NCI-H187 treated with DMSO at 0.1 percent for 48 hours (cell line): ENCODE results near the gene SGMS2.
"Not testable (repeated sequence)": the region's sequence is repeated elsewhere in the genome, so short reads cannot be mapped to it uniquely, and the experiment has no call there.

ENCODE experiments used
- DNase-seq: peaks from one replicate; lab custom pipeline; 2025; lab: John Stamatoyannopoulos, UW

The SGMS2 gene

DNA sequence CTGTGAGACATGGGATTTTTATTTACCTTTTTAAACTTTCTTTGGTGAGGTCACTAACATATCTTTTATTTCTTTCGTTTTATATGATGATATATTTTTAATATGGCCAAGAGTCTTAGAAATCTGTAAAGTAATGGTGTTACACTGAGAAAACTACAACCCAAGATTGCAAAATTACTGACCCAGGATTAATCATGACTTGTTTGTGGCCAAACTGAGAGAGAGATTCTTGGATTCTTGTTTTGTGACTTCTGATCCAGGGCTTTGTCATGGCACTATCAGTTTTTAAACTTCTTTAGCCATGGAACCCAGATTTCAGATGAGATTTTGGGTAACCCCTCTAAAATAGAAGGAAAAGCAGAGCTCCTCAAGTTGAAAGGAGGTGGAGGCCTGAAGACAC, 42.0 kb downstream of the SGMS2 start:
- DNase-seq: no peak

DNA sequence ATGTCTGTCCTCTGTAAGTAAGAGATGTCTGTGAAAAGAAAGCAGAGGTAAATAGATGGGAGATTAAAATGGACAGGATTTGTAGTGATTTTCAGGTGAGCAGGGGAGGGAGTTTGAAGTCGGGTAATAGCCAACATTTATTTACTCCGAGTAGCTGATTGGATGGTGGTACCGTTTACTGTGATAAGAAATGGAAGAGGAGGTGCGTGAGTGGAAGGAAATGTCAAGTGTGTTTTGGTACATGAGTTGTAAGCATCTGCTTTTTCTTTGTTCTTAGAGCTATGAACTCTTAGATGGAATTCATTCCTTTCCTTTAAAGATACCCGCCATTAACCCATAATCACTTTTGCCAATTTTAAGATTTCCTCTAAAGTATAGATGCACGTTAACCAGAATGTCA, 45.5 kb downstream of the SGMS2 start:
- DNase-seq: no peak

DNA sequence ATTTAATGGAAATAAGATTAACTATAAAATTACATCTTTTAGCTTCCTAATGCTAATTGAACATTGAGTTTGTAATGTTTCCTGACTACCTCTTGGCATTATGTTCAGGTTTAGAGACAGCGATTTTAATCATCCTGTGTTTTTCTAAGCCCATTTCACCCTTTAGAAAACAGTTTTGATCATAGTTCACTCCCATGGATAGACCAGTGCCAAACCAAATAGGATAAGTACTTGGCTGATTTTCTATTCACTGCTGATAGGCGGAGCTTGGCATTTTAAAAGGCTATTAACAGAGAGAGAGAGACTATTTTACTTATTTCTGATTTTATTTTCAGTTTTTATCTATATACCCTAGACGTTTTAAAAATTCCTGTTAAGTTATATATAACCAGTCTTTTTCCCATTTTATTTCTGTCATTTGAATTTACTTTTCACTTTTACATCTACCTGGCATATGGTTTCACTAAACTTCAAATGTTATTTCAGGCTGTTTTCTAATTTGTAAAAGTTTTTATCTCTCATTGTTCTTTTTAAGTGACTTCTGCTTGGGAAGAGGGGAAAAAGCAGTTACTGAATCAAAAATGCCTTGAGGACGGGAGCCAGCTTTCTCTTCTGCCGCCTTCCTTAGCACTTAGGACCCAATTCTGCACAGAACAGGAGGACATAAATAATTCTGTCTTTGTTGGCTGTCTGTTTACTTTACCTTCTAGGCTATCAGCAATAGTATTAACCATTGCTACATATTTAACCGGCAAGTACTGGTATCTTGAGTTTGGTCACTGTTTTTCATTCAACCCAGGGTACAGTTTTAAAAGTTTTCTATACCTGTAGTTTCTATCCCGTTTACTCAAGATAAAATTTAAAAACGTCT, 46.4 kb downstream of the SGMS2 start:
- no peak for DNase-seq

DNA sequence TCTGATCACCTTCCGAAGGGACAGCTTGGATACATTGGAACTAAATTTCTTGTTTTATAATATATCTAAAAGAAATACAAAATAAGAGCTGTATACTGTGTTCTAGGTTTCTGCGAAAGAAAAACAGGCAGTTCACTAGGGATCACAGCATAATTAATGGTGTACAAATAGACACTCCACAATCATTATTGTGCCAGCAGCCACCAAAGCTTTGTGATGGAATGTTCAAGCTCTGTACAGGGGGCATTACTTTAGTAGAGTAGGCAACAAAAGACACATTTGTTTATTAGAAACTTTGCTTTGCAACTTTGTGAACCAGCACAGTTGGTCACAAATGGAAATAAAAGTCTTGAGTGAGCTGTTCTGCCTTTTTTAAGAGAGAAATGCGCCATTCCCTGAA, 49.3 kb downstream of the SGMS2 start:
- no peak for DNase-seq

DNA sequence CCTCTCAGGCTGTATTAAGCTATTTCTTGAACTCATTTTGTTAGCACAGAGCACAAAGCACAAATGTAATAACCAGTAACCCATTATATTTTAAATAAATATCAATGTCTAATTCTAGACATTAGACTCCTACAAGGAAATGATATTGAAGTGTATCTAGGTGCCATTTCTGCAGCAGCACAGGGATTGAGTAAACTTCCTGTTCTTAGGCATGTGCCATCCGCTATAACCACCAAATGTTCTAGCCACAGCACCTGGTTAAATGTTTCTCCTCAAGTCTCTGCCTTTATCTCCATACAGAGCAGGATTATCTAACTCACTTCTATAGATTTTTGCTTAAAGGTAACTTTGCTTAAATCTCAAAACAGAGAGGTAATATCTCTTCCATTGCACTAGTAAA, 51.4 kb downstream of the SGMS2 start:
- no peak for DNase-seq

DNA sequence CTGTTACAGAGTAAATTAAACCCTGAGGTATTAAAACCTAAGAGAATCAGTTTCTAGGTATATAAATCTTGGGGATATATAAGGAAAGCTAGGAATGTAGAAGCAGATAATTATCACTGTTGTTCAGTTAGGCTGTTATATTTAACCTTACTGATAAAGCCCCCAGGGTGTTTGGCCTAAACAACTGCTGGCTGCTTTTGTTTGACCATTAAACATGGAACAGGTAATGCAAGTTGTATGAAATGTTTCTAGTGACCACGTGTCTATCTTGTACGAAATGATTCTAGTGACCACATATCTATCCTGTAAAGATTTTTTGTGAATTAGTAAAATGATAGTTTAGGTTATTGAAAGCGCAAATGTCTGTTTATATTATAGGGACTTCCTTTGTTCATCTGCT, 52.6 kb downstream of the SGMS2 start:
- no peak for DNase-seq

DNA sequence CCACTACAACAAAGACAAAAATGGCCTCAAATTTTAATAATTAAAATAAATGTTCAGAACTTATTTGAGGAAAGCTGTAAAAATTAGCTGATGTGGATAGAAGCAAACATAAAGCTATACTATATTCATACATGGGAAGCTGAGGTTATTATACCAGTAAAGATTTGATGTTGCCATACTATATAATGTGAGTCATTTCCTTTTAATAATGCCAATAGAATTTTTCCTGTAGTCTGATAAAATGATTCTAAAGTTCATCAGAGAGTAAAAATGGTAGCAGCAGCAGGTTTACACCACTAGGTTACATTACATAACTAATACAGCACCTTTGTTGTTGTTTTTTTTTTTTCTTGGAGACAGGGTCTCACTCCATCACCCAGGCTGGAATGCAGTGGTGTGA, 61.1 kb downstream of the SGMS2 start:
- DNase-seq: no peak

DNA sequence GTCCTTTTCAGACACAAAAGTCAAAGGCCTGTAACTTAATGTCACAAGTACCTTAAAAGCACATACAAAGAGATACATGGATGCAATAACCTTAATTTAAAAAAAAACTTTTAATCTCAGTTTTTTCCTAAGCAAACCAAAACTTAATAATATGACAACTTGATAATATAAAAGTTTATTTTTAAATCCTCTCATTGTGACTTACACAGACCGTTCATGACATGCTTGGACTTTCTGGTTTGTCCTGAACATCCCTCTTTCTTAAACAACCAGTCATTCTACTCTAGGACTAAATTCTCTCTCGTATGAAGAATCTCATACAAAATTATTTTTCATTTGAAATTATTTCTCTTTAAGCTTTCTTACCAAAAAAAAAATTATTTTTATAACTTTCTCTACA, 63.5 kb downstream of the SGMS2 start:
- no peak for DNase-seq

DNA sequence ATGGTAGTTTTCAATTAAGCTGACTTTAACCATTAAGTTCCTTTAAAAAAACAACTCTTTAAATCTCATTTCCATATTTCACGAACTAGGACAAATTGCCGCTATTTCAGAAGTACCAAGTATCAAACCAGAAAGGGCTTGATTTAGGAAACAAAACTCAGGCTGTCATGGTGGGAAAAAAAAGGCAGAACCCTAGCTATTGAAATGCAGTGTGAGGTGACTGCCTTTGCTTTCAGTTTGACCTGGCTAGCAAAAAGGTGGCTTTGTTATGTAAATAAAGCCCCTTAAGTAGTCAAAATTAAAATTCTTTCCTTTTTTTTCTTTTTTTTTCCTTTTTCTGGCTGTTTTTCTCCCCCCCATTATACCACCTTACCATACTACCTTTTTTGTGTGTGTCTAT, 66.0 kb downstream of the SGMS2 start:
- DNase-seq: no peak

DNA sequence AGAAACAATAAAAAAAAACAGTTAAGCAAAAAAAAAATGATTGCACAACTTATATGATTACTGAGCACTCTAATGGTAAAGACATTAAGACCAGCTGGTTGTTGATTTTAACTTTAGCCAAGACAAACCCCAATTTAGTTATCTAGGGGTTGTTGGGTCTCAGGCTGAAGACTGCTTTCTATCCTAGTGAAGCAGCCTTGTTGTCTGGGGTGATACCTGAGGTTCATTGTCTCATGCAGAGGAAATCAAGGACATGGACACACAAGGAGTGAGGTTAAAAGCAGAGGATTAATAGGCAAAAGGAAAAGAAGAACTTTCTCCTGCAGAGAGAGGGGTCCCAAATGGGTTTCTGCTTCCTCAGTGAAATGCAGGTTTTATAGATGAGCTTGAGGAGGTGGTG, 66.6 kb downstream of the SGMS2 start:
- DNase-seq: no peak

DNA sequence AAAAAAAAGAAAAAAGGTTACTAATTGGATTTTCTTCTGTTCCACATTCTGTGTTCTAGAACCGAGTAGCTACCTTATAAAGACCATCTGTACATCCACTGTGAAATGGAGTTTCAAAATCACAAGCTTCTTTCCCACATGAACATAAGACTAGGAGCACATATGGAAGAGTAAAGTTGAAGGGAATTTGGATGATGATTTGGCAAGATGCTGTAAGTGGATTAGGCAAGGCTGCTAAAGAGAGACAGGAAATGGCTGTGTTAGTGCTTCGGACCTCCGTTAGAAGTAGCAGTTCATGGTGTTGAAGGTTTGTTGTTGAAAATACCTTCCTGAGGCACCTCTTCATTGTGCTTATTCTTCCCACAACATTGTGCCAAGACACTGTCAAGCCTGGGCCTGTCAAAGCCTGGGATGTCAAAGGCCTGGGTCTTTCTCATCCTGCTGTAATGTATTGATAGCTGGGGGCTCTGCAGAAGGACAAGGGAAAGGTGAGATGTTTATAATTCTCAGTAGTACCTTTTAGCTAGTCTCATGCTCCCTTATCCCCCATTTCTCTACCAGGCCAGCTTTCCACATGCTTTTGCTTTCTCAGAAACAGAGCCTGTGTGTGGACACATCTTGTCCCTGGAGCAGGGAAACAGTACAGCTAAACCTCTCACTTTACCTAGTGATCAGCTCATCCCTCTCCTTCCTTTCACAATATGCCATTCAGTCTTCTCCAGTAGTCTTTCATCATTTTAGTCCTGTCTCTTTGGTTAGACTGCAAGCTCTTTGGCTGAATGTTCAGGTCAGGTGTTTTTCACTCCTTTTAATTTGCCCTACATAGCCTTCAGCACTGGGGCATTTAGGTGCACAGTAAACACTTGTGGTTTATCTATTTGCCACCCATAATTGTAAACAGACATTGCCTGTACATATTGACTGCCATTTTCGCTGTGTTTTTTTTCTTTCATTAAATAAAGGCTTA, 68.7 kb downstream of the SGMS2 start:
- no peak for DNase-seq

DNA sequence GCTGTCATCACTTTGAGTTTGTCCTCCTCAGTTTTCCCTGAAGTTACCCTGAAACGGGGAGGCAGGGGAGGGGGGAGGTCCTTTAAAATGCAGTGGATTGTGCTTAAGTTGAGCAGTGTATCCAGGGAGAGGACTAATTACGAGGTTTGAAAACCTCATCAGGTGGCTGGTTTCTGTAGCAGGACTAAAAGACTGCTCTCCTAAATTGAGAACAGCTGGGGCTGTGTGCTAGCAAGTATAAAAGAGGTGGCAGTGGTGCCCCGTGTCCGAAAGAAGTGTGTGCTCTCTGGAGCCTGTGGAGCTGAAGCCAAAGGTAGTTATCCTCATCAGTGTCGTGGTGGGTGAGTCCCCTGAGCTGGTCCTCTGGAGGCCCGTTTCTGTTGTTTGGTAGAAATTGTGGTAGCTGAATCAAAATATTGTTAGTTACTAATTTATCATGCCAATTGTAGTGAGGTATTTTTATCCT, 69.4 kb downstream of the SGMS2 start:
- DNase-seq: no peak

DNA sequence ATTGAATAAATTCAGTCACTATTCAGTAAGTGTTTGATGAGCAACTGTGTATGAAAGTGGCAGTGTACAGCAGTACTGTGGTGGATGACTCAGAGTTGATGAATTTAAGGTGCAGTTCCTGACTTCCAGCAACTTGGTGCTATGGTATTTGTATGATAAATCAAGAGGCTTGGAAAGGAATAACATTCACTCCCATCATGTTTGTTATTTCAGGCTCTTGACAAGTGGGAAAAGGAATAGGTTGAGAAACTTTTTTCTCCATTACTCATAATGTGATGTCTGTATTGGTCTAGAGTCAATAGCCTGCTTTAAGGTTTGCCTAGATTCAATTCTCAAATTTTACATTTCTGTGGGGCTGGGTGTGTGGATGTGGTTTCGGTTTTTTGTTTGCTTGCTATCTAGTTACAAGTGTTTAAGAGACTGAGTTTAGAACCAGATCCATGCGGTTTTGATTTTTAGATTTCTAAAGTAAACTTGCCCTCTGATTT, 71.5 kb downstream of the SGMS2 start:
- no peak for DNase-seq

DNA sequence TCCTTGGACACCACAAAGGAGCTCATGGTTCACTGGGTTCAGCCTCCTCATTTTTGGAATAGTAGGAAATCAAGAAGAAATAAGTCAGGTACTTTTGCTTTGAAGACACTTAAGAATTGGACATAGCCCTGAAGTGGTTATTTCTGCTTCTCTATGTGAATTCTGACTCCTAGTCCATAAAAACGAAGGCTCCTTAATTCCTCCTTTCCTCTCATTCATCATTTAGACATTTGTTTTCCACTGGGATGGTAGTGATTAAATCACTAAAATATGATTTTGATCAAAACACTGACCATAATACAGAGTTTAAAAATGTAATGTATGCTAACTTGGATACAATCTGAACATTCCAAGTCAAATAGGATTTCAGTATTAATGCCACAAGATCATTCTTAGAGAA, 71.9 kb downstream of the SGMS2 start:
- no peak for DNase-seq

DNA sequence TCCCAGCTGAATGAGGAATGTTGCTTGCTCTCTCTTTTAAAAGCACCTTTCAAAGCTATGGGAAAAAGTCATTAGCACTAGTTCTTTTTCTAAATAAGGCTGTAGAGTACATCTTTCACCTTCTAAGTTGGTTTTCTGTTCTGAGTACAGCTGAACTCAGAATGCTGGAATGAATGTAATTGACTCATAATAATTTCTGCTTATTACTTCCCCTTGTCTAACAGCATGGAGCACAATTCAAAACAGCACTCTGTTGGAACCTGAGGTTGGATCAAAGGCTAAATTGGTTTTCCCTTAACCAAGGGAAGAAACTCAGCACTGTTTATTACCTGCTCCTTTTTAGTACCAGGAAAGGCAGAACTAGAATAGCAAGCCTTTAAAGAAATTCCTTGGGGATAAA, 73.1 kb downstream of the SGMS2 start:
- no peak for DNase-seq

DNA sequence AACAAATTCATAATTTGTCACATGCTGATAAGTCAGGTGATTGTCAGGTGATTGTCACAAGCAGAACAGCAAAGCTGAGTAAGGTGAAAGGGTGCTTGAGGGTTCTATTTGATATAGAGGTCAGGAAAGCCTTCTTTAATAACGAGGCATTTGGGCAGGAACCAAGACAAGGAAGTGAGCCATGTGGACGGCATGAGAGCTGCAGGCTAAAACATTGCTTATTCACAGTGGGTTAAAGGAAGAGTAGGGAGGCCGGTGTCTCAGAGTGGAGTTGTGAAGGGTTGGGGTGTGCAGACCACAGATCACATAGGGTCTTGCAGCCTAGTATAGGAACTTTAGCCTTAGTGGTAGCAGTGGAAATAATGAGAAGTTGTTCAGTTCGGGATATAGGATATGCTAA, 75.3 kb downstream of the SGMS2 start:
- no peak for DNase-seq

DNA sequence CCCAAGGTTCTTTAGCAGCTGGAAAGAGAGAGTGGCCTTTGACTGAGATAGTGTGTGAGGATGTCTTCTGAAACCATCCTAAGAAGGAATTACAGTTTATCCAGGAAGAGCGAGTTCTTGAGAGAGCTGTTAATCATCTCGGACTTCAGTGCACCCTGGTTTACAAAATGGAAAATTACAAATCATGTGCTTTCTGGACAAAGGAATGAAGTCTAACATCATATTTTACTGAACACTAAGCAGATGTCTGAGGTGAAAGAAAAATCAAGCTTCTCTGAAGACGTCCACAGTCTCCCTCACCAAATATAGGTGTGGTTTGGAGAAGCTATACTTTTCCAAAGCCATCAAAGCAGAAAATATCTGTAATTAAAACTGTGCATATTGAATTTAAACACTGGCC, 75.8 kb downstream of the SGMS2 start:
- DNase-seq: no peak

DNA sequence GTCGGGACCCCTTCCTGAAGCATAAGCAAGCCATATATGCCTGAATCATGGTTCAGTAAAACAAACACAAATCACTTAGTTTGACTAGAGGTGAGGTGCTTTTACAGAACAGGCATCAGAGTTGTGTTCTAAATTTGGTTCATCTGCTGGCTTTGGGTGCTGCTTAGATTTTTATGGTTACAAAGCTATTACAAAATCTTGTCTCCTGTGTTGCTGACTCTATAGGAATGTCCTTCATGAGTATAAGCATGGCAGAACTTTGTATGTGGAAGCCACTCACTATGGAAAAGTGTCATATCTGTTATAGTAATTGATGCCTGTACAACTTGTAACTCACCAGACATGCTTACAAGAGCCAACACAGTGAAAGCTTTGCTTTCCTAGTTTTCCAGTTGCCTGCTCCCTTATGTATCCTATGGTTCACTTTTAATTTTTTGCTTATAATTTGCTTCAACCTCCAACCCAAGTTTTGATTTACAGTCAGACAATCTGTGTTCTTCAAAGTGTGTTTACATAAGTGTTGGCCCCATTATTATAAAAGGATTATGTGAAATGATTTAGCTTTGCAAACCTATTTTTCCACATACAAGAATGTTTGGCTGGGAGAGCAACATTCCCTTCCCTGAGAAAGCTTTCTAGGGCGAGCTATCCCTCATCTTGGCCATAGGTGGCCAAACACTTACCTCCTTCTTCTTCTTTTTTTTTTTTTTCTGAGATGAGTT, 76.6 kb downstream of the SGMS2 start:
- DNase-seq: no peak

DNA sequence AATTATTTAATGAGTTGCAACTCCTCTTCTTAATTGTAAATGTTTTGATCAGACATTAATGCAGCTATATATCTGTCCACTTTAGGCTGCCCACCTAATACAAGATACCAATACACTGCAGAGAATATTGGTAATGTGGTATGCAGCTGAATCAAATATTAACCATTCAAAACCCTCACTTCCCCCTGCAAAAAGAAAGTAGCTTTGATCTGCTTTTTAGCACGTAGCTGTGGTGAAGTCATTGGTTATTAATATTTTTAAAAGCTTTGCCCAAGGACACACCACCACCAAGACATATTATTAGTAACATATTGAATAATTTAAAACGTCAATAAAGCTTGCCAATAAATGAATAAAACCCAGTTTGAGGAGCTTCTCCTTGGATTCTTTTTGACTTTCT, 78.0 kb downstream of the SGMS2 start:
- no peak for DNase-seq

DNA sequence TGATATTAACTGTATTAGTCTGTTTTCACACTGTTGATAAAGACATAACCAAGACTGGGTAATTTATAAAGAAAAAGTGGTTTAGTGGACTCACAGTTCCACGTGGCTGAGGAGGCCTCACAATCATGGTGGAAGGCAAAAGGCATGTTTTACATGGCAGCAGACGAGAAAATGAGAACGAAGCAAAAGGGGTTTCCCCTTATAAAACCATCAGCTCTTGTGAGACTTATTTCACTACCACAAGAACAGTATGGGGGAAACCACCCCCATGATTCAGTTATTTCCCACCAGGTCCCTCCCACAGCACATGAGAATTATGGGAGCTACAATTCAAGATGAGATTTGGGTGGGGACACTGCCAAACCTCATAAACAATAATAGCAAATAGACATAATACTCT, 80.3 kb downstream of the SGMS2 start:
- DNase-seq: not testable (repeated sequence)

DNA sequence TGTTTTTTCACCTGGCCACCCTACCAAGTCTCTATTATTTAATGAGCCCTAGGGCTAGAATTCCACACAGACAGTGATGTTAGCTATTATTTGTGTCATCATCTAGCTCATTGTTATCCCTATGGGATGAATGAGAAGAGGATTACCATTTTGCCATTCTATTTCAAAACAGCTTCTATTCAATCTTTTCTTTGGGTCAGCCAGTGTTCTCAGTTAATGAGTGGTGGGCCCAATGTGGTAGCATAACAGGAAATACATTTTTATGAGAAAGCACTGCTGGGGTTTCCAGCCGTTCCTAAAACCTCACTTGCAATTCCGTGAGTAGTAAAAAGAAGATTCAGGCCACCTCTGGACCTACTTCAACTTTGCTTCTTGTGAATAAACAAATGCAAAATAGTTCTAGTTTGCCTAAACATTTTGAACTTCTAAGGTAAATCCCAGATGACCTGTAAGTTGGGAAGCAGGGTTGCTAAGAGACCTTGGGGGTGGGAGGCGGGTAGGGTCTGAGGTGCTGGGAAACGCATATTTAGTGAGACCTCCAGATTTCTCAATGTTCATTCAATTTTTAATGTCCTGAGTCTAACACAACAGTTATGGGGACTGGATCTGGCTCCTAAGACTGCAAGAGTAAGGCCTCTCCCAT, 81.8 kb downstream of the SGMS2 start:
- DNase-seq: no peak

DNA sequence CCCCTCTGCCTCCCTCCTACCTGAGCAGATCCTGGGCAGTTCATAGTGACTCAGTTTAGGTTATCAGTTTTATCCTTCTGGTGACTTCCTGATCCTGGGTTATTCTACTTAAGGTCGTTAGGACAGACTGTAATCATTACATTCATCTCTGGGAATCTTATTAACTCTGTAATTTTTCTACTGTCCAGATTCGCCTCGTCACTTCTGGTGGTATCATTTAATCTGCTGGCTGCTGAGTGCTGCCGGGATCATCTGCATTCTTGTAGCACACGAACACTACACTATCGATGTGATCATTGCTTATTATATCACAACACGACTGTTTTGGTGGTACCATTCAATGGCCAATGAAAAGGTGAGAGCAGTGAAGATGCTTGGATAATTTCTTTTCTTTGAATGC, 83.6 kb downstream of the SGMS2 start:
- no peak for DNase-seq
